HepG2 (cell line): ENCODE data around the gene CDK15. TPM values are rescaled to one million over a fixed set of nuclear protein-coding genes. Genes with fewer than 3 reads are reported as not detected.

Source experiments
- ATAC-seq: fragments of 200-7000 bp; cut with Tn5 transposase; 3 replicates; pipeline ENCODE4 v1.9.1; 2020; ENCODE audit warnings: mild to moderate bottlenecking, moderate library complexity
- BruUV-seq: library from RNA; stranded (reverse); fragments of 400-500 nt; replicated peaks from 2 replicates; lab custom pipeline; 2021; lab: Mats Ljungman, UMichigan
- CTCF ChIA-PET: fragments of 300-600 bp; formaldehyde crosslinking; extraction: SDS; loops from one replicate; lab custom pipeline; 2021; ENCODE audit warnings: low total read pairs, inconsistent platforms, low intra/inter-chr PET ratio; lab: Yijun Ruan, JAX
- POLR2A ChIA-PET: fragments of 350-600 bp; sonication (Branson Sonifier 250); formaldehyde crosslinking; loops from one replicate; lab custom pipeline; 2020; ENCODE audit warnings: antibody characterized with exemption, inconsistent platforms; lab: Yijun Ruan, JAX
- DNase-seq: peaks from one replicate; pipeline ENCODE4 v3.0.0-alpha.2; 2015; ENCODE audit warnings: low spot score
- FAIRE-seq: peaks from 3 replicates; lab custom pipeline; 2011; peaks lifted over from hg19 to GRCh38; lab: Jason Lieb, UNC
- H2AFZ ChIP-seq: one replicate; pipeline ENCODE4 v1.6.1; 2011; ENCODE audit warnings: low read length, inconsistent platforms
- H3K27ac ChIP-seq: fragments of 300-600 bp; 3 replicates; pipeline ENCODE4 v1.8.0; 2011; ENCODE audit warnings: mixed run types, mild to moderate bottlenecking, mixed read lengths, low read length, inconsistent platforms; ENCODE audit not compliant: insufficient read depth; ENCODE audit errors: extremely low read length
- H3K27me3 ChIP-seq, 2 experiments: fragments of 200-600 bp in 1 of 2; 2 replicates in 1 of 2; 3 replicates in 1 of 2; pipeline versions ENCODE4 v1.6.0 to v1.8.0; 2011; ENCODE audit warnings: low read length in 2 of 2, mild to moderate bottlenecking in 2 of 2, moderate library complexity in 2 of 2, inconsistent platforms in 1 of 2; ENCODE audit not compliant: insufficient read depth in 2 of 2, control insufficient read depth in 1 of 2
- H3K36me3 ChIP-seq, 2 experiments: fragments of 200-600 bp in 1 of 2; replicated peaks in 1 of 2; 2 replicates in 1 of 2; 3 replicates in 1 of 2; pipeline versions ENCODE4 v1.5.1 to v1.8.0; 2011; ENCODE audit warnings: low read length in 2 of 2, inconsistent platforms in 1 of 2; ENCODE audit not compliant: insufficient read depth in 2 of 2, control insufficient read depth in 1 of 2
- H3K4me1 ChIP-seq: 2 replicates; pipeline ENCODE4 v1.5.1; 2012; ENCODE audit warnings: low read length, inconsistent platforms; ENCODE audit not compliant: insufficient read depth
- H3K4me2 ChIP-seq: 2 replicates; pipeline ENCODE4 v1.6.0; 2011; ENCODE audit warnings: low read depth, low read length, inconsistent platforms
- H3K4me3 ChIP-seq, 3 experiments: fragments of 200-600 bp in 1 of 3; sonication (generic), shearing (Covaris generic) in 1 of 3; replicated peaks in 1 of 3; 2 replicates each; pipeline ENCODE4 v1.5.1; 2011 to 2016; ENCODE audit warnings: low read length in 3 of 3, inconsistent platforms in 2 of 3, low read depth in 2 of 3, mild to moderate bottlenecking in 2 of 3, control low read depth in 1 of 3, mixed read lengths in 1 of 3; ENCODE audit not compliant: insufficient read depth in 1 of 3
- H3K79me2 ChIP-seq: one replicate; pipeline ENCODE4 v1.6.1; 2011; ENCODE audit warnings: low read length, inconsistent platforms; ENCODE audit not compliant: insufficient read depth
- H3K9ac ChIP-seq: 2 replicates; pipeline ENCODE4 v1.6.0; 2011; ENCODE audit warnings: mild to moderate bottlenecking, low read depth, low read length, inconsistent platforms; ENCODE audit not compliant: insufficient read depth
- H3K9me3 ChIP-seq: 2 replicates; pipeline ENCODE4 v1.5.1; 2012; ENCODE audit warnings: mild to moderate bottlenecking, low read length
- H4K20me1 ChIP-seq: 2 replicates; pipeline ENCODE4 v1.6.0; 2011; ENCODE audit warnings: inconsistent platforms, mild to moderate bottlenecking, low read length, moderate library complexity; ENCODE audit not compliant: insufficient read depth
- GATA4 ChIP-seq: sonication (generic); IDR thresholded peaks from 2 replicates; pipeline ENCODE4 v1.6.1; 2016; ENCODE audit warnings: antibody characterized with exemption, low read depth, borderline replicate concordance
- HNF4G ChIP-seq, 2 experiments: sonication (generic) in 1 of 2; formaldehyde crosslinking in 1 of 2; IDR thresholded peaks; 2 replicates each; pipeline versions ENCODE4 v1.4.0 to v1.6.1; 2011 to 2020; ENCODE audit warnings: borderline replicate concordance in 2 of 2, low read depth in 2 of 2, mild to moderate bottlenecking in 2 of 2, low read length in 1 of 2, missing genetic modification reagents in 1 of 2, moderate library complexity in 1 of 2
- NFKBIZ ChIP-seq: IDR thresholded peaks from 2 replicates; pipeline ENCODE4 v1.6.1; 2018; ENCODE audit warnings: missing genetic modification reagents, missing compliant biosample characterization
- SIN3A ChIP-seq: IDR thresholded peaks from 2 replicates; pipeline ENCODE4 v1.6.1; 2011; ENCODE audit warnings: low read depth, mild to moderate bottlenecking, control low read depth, low read length, borderline replicate concordance
- TAF1 ChIP-seq: sonication (generic); formaldehyde crosslinking; IDR thresholded peaks from 2 replicates; pipeline ENCODE4 v1.4.0; 2020; ENCODE audit warnings: missing genetic modification reagents
- USF2 ChIP-seq, 2 experiments: sonication (generic) in 1 of 2; formaldehyde crosslinking in 1 of 2; IDR thresholded peaks; 2 replicates each; pipeline versions ENCODE4 v1.5.1 to v1.6.1; 2011 to 2020; ENCODE audit warnings: borderline replicate concordance in 1 of 2, low read depth in 1 of 2, low read length in 1 of 2, mild to moderate bottlenecking in 1 of 2, missing genetic modification reagents in 1 of 2, moderate library complexity in 1 of 2
- YY1 ChIP-seq: IDR thresholded peaks from 2 replicates; pipeline ENCODE4 v1.6.1; 2011; ENCODE audit warnings: low read length, low read depth, moderate library complexity, mild to moderate bottlenecking; ENCODE audit not compliant: insufficient read depth, insufficient replicate concordance
- ZHX1 ChIP-seq: sonication (generic); formaldehyde crosslinking; IDR thresholded peaks from 2 replicates; pipeline ENCODE4 v1.8.1; 2022; ENCODE audit warnings: low read depth, mild to moderate bottlenecking, missing genetic modification reagents
- ZHX2 ChIP-seq, 2 experiments: sonication (generic) in 1 of 2; formaldehyde crosslinking in 1 of 2; IDR thresholded peaks; 2 replicates each; pipeline versions ENCODE4 v1.6.1 to v1.9.0; 2014 to 2022; ENCODE audit warnings: antibody characterized with exemption in 1 of 2, borderline replicate concordance in 1 of 2, inconsistent platforms in 1 of 2, low read depth in 1 of 2, missing genetic modification reagents in 1 of 2
- ZNF878 ChIP-seq: sonication (generic); formaldehyde crosslinking; IDR thresholded peaks from 2 replicates; pipeline ENCODE4 v1.8.1; 2023; ENCODE audit warnings: mild to moderate bottlenecking, missing genetic modification reagents, moderate library complexity
- WGBS: methylation state at CpG from one replicate; pipeline ENCODE4 v1.1.6; 2017; ENCODE audit warnings: low lambda C conversion rate; 5-methylcytosine and 5-hydroxymethylcytosine counted together
- in situ Hi-C: cut with HindIII; loops from 2 replicates; pipeline ENCODE4 v1.10.0; 2017; ENCODE audit warnings: low pct_unique_long_range_greater_than_20kb; ENCODE audit not compliant: extremely low pct_ligation_motif_present
- intact Hi-C: fragments of 100-400 bp; cut with micrococcal nuclease; formaldehyde crosslinking; loops from one replicate; pipeline ENCODE4 v1.10.0; 2022; ENCODE audit not compliant: unreplicated experiment
- polyA plus RNA-seq, 8 experiments: library from polyadenylated mRNA; depleted of rRNA in 3 of 8; stranded (reverse) in 7 of 8; unstranded in 1 of 8; fragments of >200 nt; fragmentation: Illumina TruSeq in 4 of 8; extraction: Trizol in 4 of 8; gene quantifications; 2 replicates each; pipeline versions ENCODE4 v1.2.1 to v1.2.3, GENCODE V29; 2011 to 2016; ENCODE audit warnings: low read depth in 4 of 8, missing spikeins in 1 of 8, mixed read lengths in 1 of 8; ENCODE audit not compliant: insufficient read depth in 1 of 8
- total RNA-seq, 5 experiments: library from RNA; depleted of rRNA; stranded (reverse); fragments of >200 nt; fragmentation: Illumina TruSeq; extraction: Trizol; gene quantifications; 2 replicates each; pipeline ENCODE4 v1.2.3, GENCODE V29; 2016; ENCODE audit warnings: low read depth in 1 of 5

Gene CDK15
- total and polyA plus RNA-seq, 2 of the 13 experiments (the other 11 are each of a cell fraction or from before 2014, with no cell fraction given), result not detected

GRCh38 chr2:201918616-201919307 is 112.4 kb downstream of the CDK15 start:
- ChIA-PET CTCF (no interaction called here), POLR2A (no interaction called here)
- Histone ChIP-seq H3K9me3 (no peaks in the 10 kb centered on the region), H3K4me2 (no peak overlapping the region), H3K4me1 (0 out of 2 replicates have a peak, but pooled peaks cover 9% of the 10 kb centered on the region), H3K27me3 (peaks cover 0 to 12% of the 10 kb centered on the region in 2 experiments; a peak in 2 of 5 replicates), H2AFZ (no peak overlapping the region), H3K79me2 (no peaks in the 10 kb centered on the region), H4K20me1 (no peaks in the 10 kb centered on the region), H3K27ac (no peak overlapping the region), H3K9ac (no peak overlapping the region), H3K36me3 (no peaks in the 10 kb centered on the region), H3K4me3 (no peak overlapping the region)
- in situ Hi-C loops, result no loop called here
- BruUV-seq, result no TSS peak
- 9% methylated on average over 10 of the region's 10 CpGs for WGBS
- FAIRE-seq, result no peak
- intact Hi-C loops, result no loop called here
- no peak for DNase-seq
- ATAC-seq, result 0 out of 3 replicates have a peak, but pooled peaks have one; percentile 20
- no peak for TF ChIP-seq ZHX1 (CRISPR knock-in tag)
- TF ChIP-seq HNF4G (IDR thresholded peaks at IDR 0.05; ENCODE audit: borderline replicate concordance, low read depth, low read length), result no peak
- TF ChIP-seq HNF4G (CRISPR knock-in tag; IDR thresholded peaks at IDR 0.05; ENCODE audit: borderline replicate concordance, low read depth), result no peak
- no peak for TF ChIP-seq ZHX2 (IDR thresholded peaks at IDR 0.05; ENCODE audit: low read depth)
- no peak for TF ChIP-seq ZHX2 (CRISPR knock-in tag; IDR thresholded peaks at IDR 0.05; ENCODE audit: borderline replicate concordance)
- TF ChIP-seq NFKBIZ (CRISPR knock-in tag), result no peak
- TF ChIP-seq USF2 (IDR thresholded peaks at IDR 0.05; ENCODE audit: low read depth, low read length), result no peak
- TF ChIP-seq USF2 (CRISPR knock-in tag; IDR thresholded peaks at IDR 0.05; ENCODE audit: borderline replicate concordance), result no peak
- TF ChIP-seq ZNF878 (CRISPR knock-in tag), result no peak
- TF ChIP-seq SIN3A, result no peak
- no peak for TF ChIP-seq YY1
- no peak for TF ChIP-seq TAF1 (CRISPR knock-in tag)
- TF ChIP-seq GATA4, result no peak
